ENCODE results near the gene GGA3.

The GGA3 gene

GRCh38 chr17:75240394-75241142 is 20.8 kb downstream of the GGA3 start:
- H3K27me3 ChIP-seq (ENCODE audit: control insufficient read depth, insufficient read depth, low read length) = no peaks in the 10 kb centered on the region
- no peak overlapping the region for H3K4me3 ChIP-seq (ENCODE audit: low read length)
- H3K36me3 ChIP-seq (ENCODE audit: control insufficient read depth, insufficient read depth, low read length) = peaks cover 37% of the 10 kb centered on the region
- no peaks in the 10 kb centered on the region for H3K9me3 ChIP-seq (ENCODE audit: control insufficient read depth, low read length)
- no peak overlapping the region for H3K9ac ChIP-seq (ENCODE audit: low read length)
- peaks cover 5% of the 10 kb centered on the region for H3K4me1 ChIP-seq (ENCODE audit: control insufficient read depth, insufficient read depth, low read length)

- Histone ChIP-seq H3K36me3 (ENCODE audit: control insufficient read depth, insufficient read depth, low read length) (peaks cover 42% of the 10 kb centered on the region), H3K4me1 (ENCODE audit: control insufficient read depth, insufficient read depth, low read length) (peaks cover 5% of the 10 kb centered on the region), H3K9ac (ENCODE audit: low read length) (no peak overlapping the region)
These were observed 21.5 kb downstream of the GGA3 start for GRCh38 chr17:75239778-75240393.

GRCh38 chr17:75239214-75239613 is 22.2 kb downstream of the GGA3 start:
- Histone ChIP-seq H3K36me3 (ENCODE audit: control insufficient read depth, insufficient read depth, low read length) (peaks cover 49% of the 10 kb centered on the region), H3K4me3 (ENCODE audit: low read length) (no peak overlapping the region), H3K9ac (ENCODE audit: low read length) (no peak overlapping the region)

More at GRCh38 chr17:75239778-75240393, 21.5 kb downstream of the GGA3 start:
- no peak overlapping the region for H3K4me3 ChIP-seq (ENCODE audit: low read length)
- H3K9me3 ChIP-seq (ENCODE audit: control insufficient read depth, low read length) = no peaks in the 10 kb centered on the region
- no peaks in the 10 kb centered on the region for H3K27me3 ChIP-seq (ENCODE audit: control insufficient read depth, insufficient read depth, low read length)

GRCh38 chr17:75238684-75239191 is 22.7 kb downstream of the GGA3 start:
- Histone ChIP-seq H3K9ac (ENCODE audit: low read length) (no peak overlapping the region), H3K4me3 (ENCODE audit: low read length) (no peak overlapping the region), H3K4me1 (ENCODE audit: control insufficient read depth, insufficient read depth, low read length) (peaks cover 5% of the 10 kb centered on the region), H3K27me3 (ENCODE audit: control insufficient read depth, insufficient read depth, low read length) (no peaks in the 10 kb centered on the region), H3K36me3 (ENCODE audit: control insufficient read depth, insufficient read depth, low read length) (peaks cover 44% of the 10 kb centered on the region), H3K9me3 (ENCODE audit: control insufficient read depth, low read length) (no peaks in the 10 kb centered on the region)

More at GRCh38 chr17:75239214-75239613, 22.2 kb downstream of the GGA3 start:
- Histone ChIP-seq H3K4me1 (ENCODE audit: control insufficient read depth, insufficient read depth, low read length) (peaks cover 5% of the 10 kb centered on the region), H3K27me3 (ENCODE audit: control insufficient read depth, insufficient read depth, low read length) (no peaks in the 10 kb centered on the region), H3K9me3 (ENCODE audit: control insufficient read depth, low read length) (no peaks in the 10 kb centered on the region)

- H3K9me3 ChIP-seq (ENCODE audit: control insufficient read depth, low read length) = no peaks in the 10 kb centered on the region
- H3K4me1 ChIP-seq (ENCODE audit: control insufficient read depth, insufficient read depth, low read length) = peaks cover 5% of the 10 kb centered on the region
- H3K27me3 ChIP-seq (ENCODE audit: control insufficient read depth, insufficient read depth, low read length) = no peaks in the 10 kb centered on the region
- H3K4me3 ChIP-seq (ENCODE audit: low read length) = no peak overlapping the region
- peaks cover 41% of the 10 kb centered on the region for H3K36me3 ChIP-seq (ENCODE audit: control insufficient read depth, insufficient read depth, low read length)
- no peak overlapping the region for H3K9ac ChIP-seq (ENCODE audit: low read length)
These were observed 23.3 kb downstream of the GGA3 start for GRCh38 chr17:75238020-75238580.

GRCh38 chr17:75237100-75238014 is 24.0 kb downstream of the GGA3 start:
- Histone ChIP-seq H3K36me3 (ENCODE audit: control insufficient read depth, insufficient read depth, low read length) (peaks cover 39% of the 10 kb centered on the region), H3K4me1 (ENCODE audit: control insufficient read depth, insufficient read depth, low read length) (peaks cover 5% of the 10 kb centered on the region), H3K27me3 (ENCODE audit: control insufficient read depth, insufficient read depth, low read length) (no peaks in the 10 kb centered on the region), H3K9ac (ENCODE audit: low read length) (no peak overlapping the region), H3K4me3 (ENCODE audit: low read length) (no peak overlapping the region), H3K9me3 (ENCODE audit: control insufficient read depth, low read length) (no peaks in the 10 kb centered on the region)

GRCh38 chr17:75232786-75233185 is 28.6 kb downstream of the GGA3 start:
- H3K36me3 ChIP-seq (ENCODE audit: control insufficient read depth, insufficient read depth, low read length) = peaks cover 34% of the 10 kb centered on the region
- no peaks in the 10 kb centered on the region for H3K9me3 ChIP-seq (ENCODE audit: control insufficient read depth, low read length)
- no peaks in the 10 kb centered on the region for H3K27me3 ChIP-seq (ENCODE audit: control insufficient read depth, insufficient read depth, low read length)
- peaks cover 7% of the 10 kb centered on the region for H3K4me1 ChIP-seq (ENCODE audit: control insufficient read depth, insufficient read depth, low read length)
- no peak overlapping the region for H3K4me3 ChIP-seq (ENCODE audit: low read length)
- H3K9ac ChIP-seq (ENCODE audit: low read length) = no peak overlapping the region

- Histone ChIP-seq H3K9ac (ENCODE audit: low read length) (no peak overlapping the region), H3K4me1 (ENCODE audit: control insufficient read depth, insufficient read depth, low read length) (peaks cover 7% of the 10 kb centered on the region), H3K27me3 (ENCODE audit: control insufficient read depth, insufficient read depth, low read length) (no peaks in the 10 kb centered on the region), H3K4me3 (ENCODE audit: low read length) (no peak overlapping the region), H3K9me3 (ENCODE audit: control insufficient read depth, low read length) (no peaks in the 10 kb centered on the region), H3K36me3 (ENCODE audit: control insufficient read depth, insufficient read depth, low read length) (peaks cover 29% of the 10 kb centered on the region)
These were observed 29.5 kb downstream of the GGA3 start for GRCh38 chr17:75231741-75232464.

GRCh38 chr17:75231071-75231470 is 30.3 kb downstream of the GGA3 start:
- no peaks in the 10 kb centered on the region for H3K27me3 ChIP-seq (ENCODE audit: control insufficient read depth, insufficient read depth, low read length)
- peaks cover 7% of the 10 kb centered on the region for H3K4me1 ChIP-seq (ENCODE audit: control insufficient read depth, insufficient read depth, low read length)
- H3K4me3 ChIP-seq (ENCODE audit: low read length) = no peak overlapping the region
- no peaks in the 10 kb centered on the region for H3K9me3 ChIP-seq (ENCODE audit: control insufficient read depth, low read length)
- peaks cover 28% of the 10 kb centered on the region for H3K36me3 ChIP-seq (ENCODE audit: control insufficient read depth, insufficient read depth, low read length)
- H3K9ac ChIP-seq (ENCODE audit: low read length) = no peak overlapping the region

- Histone ChIP-seq H3K27me3 (ENCODE audit: control insufficient read depth, insufficient read depth, low read length) (no peaks in the 10 kb centered on the region), H3K4me1 (ENCODE audit: control insufficient read depth, insufficient read depth, low read length) (peaks cover 7% of the 10 kb centered on the region), H3K4me3 (ENCODE audit: low read length) (no peak overlapping the region), H3K36me3 (ENCODE audit: control insufficient read depth, insufficient read depth, low read length) (peaks cover 16% of the 10 kb centered on the region), H3K9ac (ENCODE audit: low read length) (no peak overlapping the region), H3K9me3 (ENCODE audit: control insufficient read depth, low read length) (no peaks in the 10 kb centered on the region)
These were observed 32.6 kb downstream of the GGA3 start for GRCh38 chr17:75228847-75229246.

GRCh38 chr17:75228305-75228704 is 33.1 kb downstream of the GGA3 start:
- peaks cover 7% of the 10 kb centered on the region for H3K4me1 ChIP-seq (ENCODE audit: control insufficient read depth, insufficient read depth, low read length)
- H3K9ac ChIP-seq (ENCODE audit: low read length) = no peak overlapping the region
- H3K9me3 ChIP-seq (ENCODE audit: control insufficient read depth, low read length) = no peaks in the 10 kb centered on the region
- no peaks in the 10 kb centered on the region for H3K27me3 ChIP-seq (ENCODE audit: control insufficient read depth, insufficient read depth, low read length)
- H3K4me3 ChIP-seq (ENCODE audit: low read length) = no peak overlapping the region
- H3K36me3 ChIP-seq (ENCODE audit: control insufficient read depth, insufficient read depth, low read length) = peaks cover 16% of the 10 kb centered on the region

All from mucosa of stomach (tissue), 1 donor.